Measurements from ENCODE around the gene C1QTNF12.

The C1QTNF12 gene

GRCh38 chr1:1241588-1242219 lies 4.8 kb downstream of the C1QTNF12 start:
- TF ChIP-seq CTCF (conservative IDR thresholded peaks at IDR 0.05) (no peak), ZFX (IDR thresholded peaks at IDR 0.05) (no peak)
- peak overlapping the region; percentile 100 for H3K27ac ChIP-seq

- H3K27ac ChIP-seq, result peak overlapping the region; percentile 100
- peak; percentile 15; the same call in 1 of the 2 replicates for TF ChIP-seq ZFX (IDR thresholded peaks at IDR 0.05)
- TF ChIP-seq CTCF (conservative IDR thresholded peaks at IDR 0.05), result no peak
These were observed 5.5 kb downstream of the C1QTNF12 start for GRCh38 chr1:1240822-1241587.

- no peak for TF ChIP-seq ZFX (IDR thresholded peaks at IDR 0.05)
- no peak for TF ChIP-seq CTCF (conservative IDR thresholded peaks at IDR 0.05)
- peak overlapping the region; percentile 100 for H3K27ac ChIP-seq
These were observed 6.2 kb downstream of the C1QTNF12 start for GRCh38 chr1:1240348-1240732.

- peak overlapping the region; percentile 100 for H3K27ac ChIP-seq
- no peak for TF ChIP-seq ZFX (IDR thresholded peaks at IDR 0.05)
- no peak for TF ChIP-seq CTCF (conservative IDR thresholded peaks at IDR 0.05)
These were observed 6.7 kb downstream of the C1QTNF12 start for GRCh38 chr1:1239614-1240347.

GRCh38 chr1:1239227-1239613 lies 7.3 kb downstream of the C1QTNF12 start:
- no peak for TF ChIP-seq CTCF (conservative IDR thresholded peaks at IDR 0.05)
- TF ChIP-seq ZFX (IDR thresholded peaks at IDR 0.05), result no peak
- peak overlapping the region; percentile 100; the same call in 1 of the 2 replicates for H3K27ac ChIP-seq

GRCh38 chr1:1238702-1239178 lies 7.8 kb downstream of the C1QTNF12 start:
- H3K27ac ChIP-seq, result peak overlapping the region; percentile 100; the same call in 1 of the 2 replicates

More at GRCh38 chr1:1238702-1239178, 7.8 kb downstream of the C1QTNF12 start:
- TF ChIP-seq CTCF (conservative IDR thresholded peaks at IDR 0.05) (no peak), ZFX (IDR thresholded peaks at IDR 0.05) (no peak)

Measured in C4-2B (cell line).